ENCODE data around the gene GOLGA6L26.
"Not testable (repeated sequence)": the region's sequence is repeated elsewhere in the genome, so short reads cannot be mapped to it uniquely, and the experiment has no call there.

GOLGA6L26 gene

DNA sequence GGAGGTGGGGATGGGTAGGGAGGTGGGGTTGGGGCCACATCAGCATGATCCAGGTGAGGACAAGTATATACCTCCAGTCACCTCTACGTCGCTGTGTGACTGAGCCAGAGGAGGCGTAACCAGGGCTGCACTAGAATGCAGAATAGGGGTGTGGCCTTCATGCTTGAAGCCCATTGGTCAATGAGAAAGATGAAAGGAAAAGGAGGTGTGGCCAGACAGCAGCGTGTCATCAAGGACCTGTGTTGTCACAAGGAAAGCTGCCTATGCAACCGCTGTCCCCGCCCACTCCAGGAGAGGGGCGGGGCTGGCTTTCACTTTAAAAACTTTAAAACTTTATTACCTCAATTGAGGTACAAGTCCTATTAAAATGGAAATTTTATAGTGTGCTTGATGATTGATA, at the start of gene GOLGA6L26:
GOLGA6L26 (minus strand) TSS at position 101 of the 400 bp plus-strand sequence; CDS start at position 40, 61 bp downstream.
- POLR2A ChIA-PET; DNase-seq (ENCODE audit: low read depth, low spot score); H3K4me3 ChIP-seq (ENCODE audit: low read depth, low read length); CTCF ChIA-PET: not testable (repeated sequence)

DNA sequence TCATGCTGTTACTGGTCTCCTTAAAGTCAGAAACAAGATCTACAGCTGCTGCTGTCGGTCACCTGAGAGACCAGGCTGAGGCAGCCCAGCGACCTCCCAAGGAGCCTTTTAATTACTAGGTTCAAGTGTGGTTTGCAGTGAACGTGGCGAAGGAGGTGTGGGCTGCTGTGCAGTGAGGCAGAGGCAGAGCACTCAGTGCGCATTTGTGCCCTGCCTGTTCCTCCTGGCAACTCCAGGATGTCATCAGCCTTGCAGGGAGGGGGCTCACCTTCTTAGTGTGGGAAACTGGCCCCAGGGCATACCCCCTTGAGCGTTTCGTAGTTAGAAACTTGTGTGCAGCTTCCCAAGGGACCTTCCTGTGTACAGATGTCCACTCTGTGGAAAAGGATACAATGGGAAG, 47.2 kb upstream of the GOLGA6L26 start:
- POLR2A ChIA-PET; H3K4me3 ChIP-seq (ENCODE audit: low read depth, low read length); CTCF ChIA-PET; DNase-seq (ENCODE audit: low read depth, low spot score): not testable (repeated sequence)

- CTCF ChIA-PET; POLR2A ChIA-PET; DNase-seq (ENCODE audit: low read depth, low spot score); H3K4me3 ChIP-seq (ENCODE audit: low read depth, low read length): not testable (repeated sequence)
Measured at GRCh38 chr15:23380700-23381099, 46.7 kb upstream of the GOLGA6L26 start.

GRCh38 chr15:23378946-23379345, 45.0 kb upstream of the GOLGA6L26 start:
- CTCF ChIA-PET; POLR2A ChIA-PET; DNase-seq (ENCODE audit: low read depth, low spot score); H3K4me3 ChIP-seq (ENCODE audit: low read depth, low read length): not testable (repeated sequence)

- DNase-seq (ENCODE audit: low read depth, low spot score); POLR2A ChIA-PET; H3K4me3 ChIP-seq (ENCODE audit: low read depth, low read length); CTCF ChIA-PET: not testable (repeated sequence)
Measured at GRCh38 chr15:23374226-23374625, 40.2 kb upstream of the GOLGA6L26 start.

DNA sequence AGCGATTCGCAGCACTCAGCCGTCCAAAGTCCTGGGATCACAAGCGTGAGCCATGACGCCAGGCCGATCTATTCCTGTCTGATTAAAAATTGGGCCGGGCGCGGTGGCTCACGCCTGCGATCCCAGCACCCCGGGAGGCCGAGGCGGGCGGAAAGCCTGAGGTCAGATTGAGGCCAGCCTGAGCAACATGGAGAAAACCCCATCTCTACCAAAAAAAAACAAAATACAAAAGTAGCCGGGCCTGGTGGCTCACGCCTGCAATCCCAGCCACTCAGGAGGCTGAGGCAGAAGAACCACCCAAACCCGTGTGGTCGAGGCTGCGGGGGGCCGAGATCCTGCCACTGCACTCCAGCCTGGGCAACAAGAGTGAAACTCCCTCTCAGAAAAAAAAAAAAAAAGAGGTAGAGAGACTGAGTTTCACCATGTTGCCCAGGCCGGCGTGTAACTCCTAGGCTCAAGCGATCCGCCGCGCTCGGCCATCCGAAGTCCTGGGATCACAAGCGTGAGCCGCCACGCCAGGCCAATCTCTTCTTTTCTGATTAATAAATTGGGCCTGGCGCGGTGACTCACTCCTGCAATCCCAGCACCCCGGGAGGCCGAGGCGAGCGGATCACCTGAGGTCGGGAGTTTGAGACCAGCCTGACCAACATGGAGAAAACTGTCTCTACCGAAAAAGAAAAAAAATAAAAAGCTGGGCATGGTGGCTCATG, 39.0 kb upstream of the GOLGA6L26 start:
- H3K4me3 ChIP-seq (ENCODE audit: low read depth, low read length); DNase-seq (ENCODE audit: low read depth, low spot score); CTCF ChIA-PET; POLR2A ChIA-PET: not testable (repeated sequence)

- TF ChIP-seq CTCF (IDR thresholded peaks at IDR 0.05; ENCODE audit: insufficient read depth, low read length, missing control alignments), result no peak
- no peak overlapping the region for H3K4me3 ChIP-seq (ENCODE audit: low read depth, low read length)
- ChIA-PET CTCF (no interaction called here), POLR2A (no interaction called here)
- DNase-seq (ENCODE audit: low read depth, low spot score), result no peak
Measured at GRCh38 chr15:23372284-23372683, 38.3 kb upstream of the GOLGA6L26 start.

DNA sequence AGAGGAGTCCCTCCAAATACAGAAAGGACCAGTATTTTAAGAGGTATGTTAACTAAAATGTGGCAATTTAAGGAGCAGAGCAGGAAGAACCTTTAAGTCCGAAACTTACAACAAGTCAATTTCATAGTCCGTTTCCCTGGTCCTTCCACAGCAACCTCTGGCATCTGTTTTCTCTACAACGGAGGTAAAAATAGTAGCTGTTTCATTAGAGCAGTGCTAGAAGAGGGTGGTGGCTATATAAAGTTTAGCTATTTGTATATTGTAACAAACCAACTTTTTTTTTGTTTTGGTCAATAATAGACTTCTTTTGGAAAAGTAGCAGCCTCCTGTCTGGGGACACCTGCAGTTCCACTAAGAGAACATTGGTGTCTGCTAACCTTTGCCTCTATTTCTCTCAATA, 37.9 kb upstream of the GOLGA6L26 start:
- POLR2A ChIA-PET; DNase-seq (ENCODE audit: low read depth, low spot score); CTCF ChIA-PET; H3K4me3 ChIP-seq (ENCODE audit: low read depth, low read length): not testable (repeated sequence)

GRCh38 chr15:23371134-23371533, 37.1 kb upstream of the GOLGA6L26 start:
- H3K4me3 ChIP-seq (ENCODE audit: low read depth, low read length); CTCF ChIA-PET; DNase-seq (ENCODE audit: low read depth, low spot score); POLR2A ChIA-PET: not testable (repeated sequence)

- no peak overlapping the region for H3K4me3 ChIP-seq (ENCODE audit: low read depth, low read length)
- ChIA-PET CTCF (no interaction called here), POLR2A (no interaction called here)
- DNase-seq (ENCODE audit: low read depth, low spot score), result no peak
- TF ChIP-seq CTCF (IDR thresholded peaks at IDR 0.05; ENCODE audit: insufficient read depth, low read length, missing control alignments), result no peak
Measured at GRCh38 chr15:23370578-23370977, 36.6 kb upstream of the GOLGA6L26 start.

DNA sequence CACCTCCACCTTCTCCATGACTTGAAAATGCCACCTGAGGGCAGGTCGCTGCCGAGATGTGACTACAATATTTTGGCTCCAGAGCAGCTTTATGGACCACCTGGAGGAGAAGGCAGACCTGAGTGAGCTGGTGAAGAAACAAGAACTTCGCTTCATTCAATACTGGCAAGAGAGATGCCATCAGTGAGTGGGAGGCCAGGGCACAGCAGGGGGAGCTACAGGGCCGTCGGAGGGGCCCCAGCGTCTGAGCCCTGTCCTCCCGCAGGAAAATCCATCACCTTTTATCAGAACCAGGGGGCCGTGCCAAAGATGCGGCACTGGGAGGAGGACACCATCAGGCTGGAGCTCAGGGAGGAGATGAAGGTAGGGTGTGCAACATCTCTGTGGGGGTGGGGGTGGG, 30.3 kb upstream of the GOLGA6L26 start:
- POLR2A ChIA-PET; H3K4me3 ChIP-seq (ENCODE audit: low read depth, low read length); CTCF ChIA-PET; DNase-seq (ENCODE audit: low read depth, low spot score): not testable (repeated sequence)

- H3K4me3 ChIP-seq (ENCODE audit: low read depth, low read length); DNase-seq (ENCODE audit: low read depth, low spot score); CTCF ChIA-PET; POLR2A ChIA-PET: not testable (repeated sequence)
Measured at GRCh38 chr15:23362622-23363021, 28.6 kb upstream of the GOLGA6L26 start.

GRCh38 chr15:23354448-23354847, 20.5 kb upstream of the GOLGA6L26 start, which contains the start of gene GOLGA8S:
Gene GOLGA8S (plus strand): TSS chr15:23354748. CDS start chr15:23354810, 62 bp downstream.
- DNase-seq (ENCODE audit: low read depth, low spot score); H3K4me3 ChIP-seq (ENCODE audit: low read depth, low read length); CTCF ChIA-PET; POLR2A ChIA-PET: not testable (repeated sequence)

DNA sequence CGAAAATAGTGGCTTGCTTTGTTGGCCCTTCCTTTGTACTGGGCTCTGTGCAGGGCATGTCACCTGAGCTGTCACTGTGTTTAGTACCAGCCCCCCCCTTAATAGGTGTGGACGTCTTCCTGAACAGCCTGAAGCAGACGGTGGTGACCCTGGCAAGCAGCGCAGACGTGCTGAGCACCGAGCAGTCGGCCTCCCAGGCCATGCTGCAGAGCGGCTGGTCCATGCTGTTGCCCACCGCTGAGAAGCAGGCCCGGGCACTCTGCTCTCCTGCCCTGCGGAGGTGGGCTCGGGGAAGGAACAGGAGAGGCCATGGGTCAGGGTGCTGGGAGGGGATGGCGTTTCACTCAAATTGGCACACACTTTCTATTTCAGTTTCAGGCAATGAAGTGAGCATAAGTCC, 22.8 kb downstream of the GOLGA6L26 start:
- DNase-seq (ENCODE audit: low read depth, low spot score); CTCF ChIA-PET; POLR2A ChIA-PET; H3K4me3 ChIP-seq (ENCODE audit: low read depth, low read length): not testable (repeated sequence)

- H3K4me3 ChIP-seq (ENCODE audit: low read depth, low read length); POLR2A ChIA-PET; CTCF ChIA-PET; DNase-seq (ENCODE audit: low read depth, low spot score): not testable (repeated sequence)
Measured at GRCh38 chr15:23305921-23306320, 28.1 kb downstream of the GOLGA6L26 start.

Data from AG04449 (cell line).